KMS-11 (cell line): ENCODE results near the gene GRK3.
"Not testable (repeated sequence)": the region's sequence is repeated elsewhere in the genome, so short reads cannot be mapped to it uniquely, and the experiment has no call there.

Source experiments
- H2AFZ ChIP-seq: fragments of 200-600 bp; sonication (generic); 2 replicates; pipeline ENCODE4 v1.6.1; 2016; ENCODE audit warnings: antibody characterized with exemption, mixed run types, low read depth
- H3K27ac ChIP-seq: fragments of 200-600 bp; sonication (generic); 2 replicates; pipeline ENCODE4 v1.6.1; 2016; ENCODE audit warnings: mild to moderate bottlenecking, mixed run types
- H3K27me3 ChIP-seq: fragments of 200-600 bp; sonication (generic); 2 replicates; pipeline ENCODE4 v1.6.1; 2017; ENCODE audit warnings: mild to moderate bottlenecking, low read depth, mixed run types, moderate library complexity; ENCODE audit not compliant: insufficient read depth
- H3K36me3 ChIP-seq: fragments of 200-600 bp; sonication (generic); 2 replicates; pipeline ENCODE4 v1.6.1; 2017; ENCODE audit warnings: mild to moderate bottlenecking, mixed run types; ENCODE audit not compliant: insufficient read depth
- H3K4me1 ChIP-seq: fragments of 200-600 bp; sonication (generic); 2 replicates; pipeline ENCODE4 v1.6.1; 2016; ENCODE audit warnings: mild to moderate bottlenecking, low read depth, mixed run types; ENCODE audit not compliant: poor library complexity, severe bottlenecking
- H3K4me2 ChIP-seq: fragments of 200-600 bp; sonication (generic); 2 replicates; pipeline ENCODE4 v1.7.0; 2016; ENCODE audit warnings: mild to moderate bottlenecking, mixed run types
- H3K4me3 ChIP-seq: fragments of 200-600 bp; sonication (generic); IDR thresholded peaks from 2 replicates; pipeline ENCODE4 v1.6.1; 2017; ENCODE audit warnings: low read depth, low read length, mixed read lengths; ENCODE audit not compliant: insufficient read depth
- H3K79me2 ChIP-seq: fragments of 200-600 bp; sonication (generic); 2 replicates; pipeline ENCODE4 v1.6.1; 2016; ENCODE audit warnings: low read depth, mixed run types; ENCODE audit not compliant: insufficient read depth
- H3K9ac ChIP-seq: fragments of 200-600 bp; sonication (generic); 2 replicates; pipeline ENCODE4 v1.6.1; 2016; ENCODE audit warnings: mild to moderate bottlenecking, mixed run types
- H4K20me1 ChIP-seq: fragments of 200-600 bp; sonication (generic); 2 replicates; pipeline ENCODE4 v1.6.1; 2016; ENCODE audit warnings: mild to moderate bottlenecking, mixed run types; ENCODE audit not compliant: insufficient read depth
- CTCF ChIP-seq: fragments of 200-600 bp; sonication (generic); conservative IDR thresholded peaks from 2 replicates; pipeline ENCODE4 v1.6.1; 2017; ENCODE audit warnings: low read depth, mild to moderate bottlenecking, antibody characterized with exemption, low read length, moderate library complexity, mixed read lengths

GRK3 gene

GRCh38 chr22:25621986-25622385 lies 57.5 kb downstream of the GRK3 start:
- H3K36me3 ChIP-seq, result no peaks in the 10 kb centered on the region
- no peaks in the 10 kb centered on the region for H4K20me1 ChIP-seq
- no peak overlapping the region for H3K4me3 ChIP-seq
- peak overlapping the region; percentile 93; the same call in 1 of the 2 replicates for H3K4me2 ChIP-seq
- H3K27ac ChIP-seq, result no peak overlapping the region
- no peak overlapping the region for H2AFZ ChIP-seq
- no peaks in the 10 kb centered on the region for H3K79me2 ChIP-seq
- no peaks in the 10 kb centered on the region for H3K27me3 ChIP-seq
- no peak for TF ChIP-seq CTCF
- H3K4me1 ChIP-seq, result peaks cover 33% of the 10 kb centered on the region
- H3K9ac ChIP-seq, result no peak overlapping the region

DNA sequence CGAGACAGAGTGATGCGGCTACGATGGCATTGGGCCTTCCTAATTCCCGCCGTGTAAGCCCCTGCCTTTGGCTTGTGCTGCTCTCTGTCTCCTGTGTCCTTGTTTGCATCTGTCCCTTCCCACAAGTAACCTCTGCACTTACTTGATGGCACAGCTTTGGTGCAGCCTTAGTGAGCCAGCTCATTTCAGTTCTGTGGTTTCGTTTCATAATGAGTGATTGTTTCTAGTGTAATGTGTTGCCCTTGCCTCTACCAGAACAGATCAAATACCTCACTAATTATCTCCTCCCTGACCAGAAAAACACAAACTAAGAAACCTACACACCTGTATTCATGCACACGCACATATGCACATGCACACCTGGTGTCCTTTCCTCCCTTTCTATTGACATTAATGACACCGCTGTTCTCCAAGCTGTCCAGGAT lies 58.8 kb downstream of the GRK3 start:
- Histone ChIP-seq H3K79me2 (no peaks in the 10 kb centered on the region), H3K9ac (peak overlapping the region; percentile 22; the same call in 1 of the 2 replicates), H2AFZ (peak overlapping the region; percentile 50; the same call in 1 of the 2 replicates), H3K27me3 (no peaks in the 10 kb centered on the region), H3K36me3 (no peaks in the 10 kb centered on the region), H4K20me1 (no peaks in the 10 kb centered on the region), H3K4me1 (peaks cover 33% of the 10 kb centered on the region), H3K27ac (peak overlapping the region; percentile 62), H3K4me3 (no peak overlapping the region), H3K4me2 (peak overlapping the region; percentile 93)
- TF ChIP-seq CTCF, result no peak

DNA sequence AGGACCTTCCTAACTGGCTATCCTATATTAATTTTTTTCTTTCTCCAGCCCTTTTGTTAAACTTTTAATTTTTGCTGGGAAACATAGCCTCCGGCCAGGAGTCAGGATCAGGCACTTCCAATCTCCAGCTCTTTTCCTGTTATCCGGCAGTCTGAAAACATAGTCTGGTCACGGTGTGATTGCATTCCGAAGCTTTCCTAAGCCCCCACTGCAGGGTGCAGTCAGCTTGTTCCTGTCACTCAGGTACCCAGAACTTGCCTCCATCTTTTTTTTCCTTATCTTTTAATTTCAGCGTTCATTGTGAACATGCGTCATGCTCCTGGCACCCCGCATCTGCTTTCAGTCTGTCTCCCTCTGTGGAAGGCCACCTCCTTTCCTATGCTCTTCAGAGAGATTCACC lies 59.4 kb downstream of the GRK3 start:
- peaks cover 33% of the 10 kb centered on the region for H3K4me1 ChIP-seq
- no peak overlapping the region for H2AFZ ChIP-seq
- H3K4me3 ChIP-seq, result no peak overlapping the region
- no peaks in the 10 kb centered on the region for H3K36me3 ChIP-seq
- no peak for TF ChIP-seq CTCF
- H4K20me1 ChIP-seq, result no peaks in the 10 kb centered on the region
- peak overlapping the region; percentile 62; the same call in 1 of the 2 replicates for H3K27ac ChIP-seq
- H3K9ac ChIP-seq, result no peak overlapping the region; the same call in 1 of the 2 replicates
- peak overlapping the region; percentile 93 for H3K4me2 ChIP-seq
- H3K79me2 ChIP-seq, result no peaks in the 10 kb centered on the region
- H3K27me3 ChIP-seq, result no peaks in the 10 kb centered on the region

DNA sequence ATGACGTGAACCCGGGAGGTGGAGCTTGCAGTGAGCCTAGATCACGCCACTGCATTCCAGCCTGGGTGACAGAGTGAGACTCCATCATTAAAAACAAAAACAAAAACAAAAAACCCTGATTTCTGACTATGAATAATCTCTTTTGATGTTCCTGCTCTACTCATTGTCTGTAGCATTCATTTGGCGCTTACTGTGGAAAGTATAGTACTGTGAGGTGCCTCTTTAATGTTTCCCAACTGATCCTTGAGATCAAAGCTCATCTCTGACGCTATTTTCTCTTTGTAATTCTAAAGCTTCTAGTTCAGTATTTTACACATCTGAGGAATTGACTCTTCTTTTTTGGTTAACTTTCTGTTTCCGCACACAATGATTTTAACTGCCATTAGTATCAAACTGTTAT lies 60.0 kb downstream of the GRK3 start:
- Histone ChIP-seq H3K79me2 (no peaks in the 10 kb centered on the region), H3K4me2 (no peak overlapping the region), H2AFZ (no peak overlapping the region), H3K27me3 (no peaks in the 10 kb centered on the region), H3K36me3 (no peaks in the 10 kb centered on the region), H3K27ac (no peak overlapping the region), H3K4me1 (peaks cover 33% of the 10 kb centered on the region), H4K20me1 (no peaks in the 10 kb centered on the region), H3K4me3 (no peak overlapping the region), H3K9ac (no peak overlapping the region)
- TF ChIP-seq CTCF, result no peak

DNA sequence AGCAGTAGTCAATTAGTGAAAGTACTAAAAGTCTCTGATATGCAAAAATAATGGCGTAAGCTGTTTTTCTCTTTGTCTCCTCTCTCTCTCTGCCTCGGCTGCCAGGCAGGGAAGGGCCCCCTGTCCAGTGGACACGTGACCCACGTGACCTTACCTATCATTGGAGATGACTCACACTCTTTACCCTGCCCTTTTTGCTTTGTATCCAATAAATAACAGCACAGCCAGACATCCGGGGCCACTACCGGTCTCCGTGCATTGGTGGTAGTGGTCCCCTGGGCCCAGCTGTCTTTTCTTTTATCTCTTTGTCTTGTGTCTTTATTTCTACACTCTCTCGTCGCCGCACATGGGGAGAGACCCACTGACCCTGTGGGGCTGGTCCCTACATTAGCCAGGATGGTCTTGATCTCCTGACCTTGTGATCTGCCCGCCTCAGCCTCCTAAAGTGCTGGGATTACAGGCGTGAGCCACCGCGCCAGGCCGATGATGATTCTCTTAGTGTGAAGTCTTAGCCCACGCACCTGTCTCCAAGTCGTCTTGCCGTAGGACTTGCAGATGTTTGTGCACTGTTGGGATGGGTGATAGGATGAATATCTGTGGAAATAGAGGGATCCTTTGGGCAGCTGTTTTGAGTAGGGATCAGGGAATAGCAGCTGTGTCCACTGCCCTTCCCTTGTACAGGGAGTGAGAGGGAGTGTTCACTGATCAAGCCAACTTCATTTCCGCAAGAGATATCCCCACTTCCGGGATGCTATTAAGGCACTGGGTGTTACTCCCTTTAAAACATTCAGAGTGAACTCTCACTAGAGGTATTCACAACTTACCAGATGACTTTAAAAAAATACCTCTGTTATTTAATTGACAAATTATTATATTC lies 61.5 kb downstream of the GRK3 start:
- H3K27me3 ChIP-seq, H3K27ac ChIP-seq, H3K9ac ChIP-seq, H3K36me3 ChIP-seq, H3K4me2 ChIP-seq, H3K4me3 ChIP-seq, H4K20me1 ChIP-seq, H2AFZ ChIP-seq, H3K79me2 ChIP-seq: not testable (repeated sequence)
- H3K4me1 ChIP-seq, result peaks cover 31% of the 10 kb centered on the region
